Measurements from ENCODE around the gene HYLS1.

Gene HYLS1

GRCh38 chr11:125924384-125925007 lies 37.0 kb downstream of the HYLS1 start:
- H3K27me3 ChIP-seq (ENCODE audit: control insufficient read depth, low read length) = peaks cover 32% of the 10 kb centered on the region
- no peaks in the 10 kb centered on the region for H3K36me3 ChIP-seq (ENCODE audit: control insufficient read depth, low read length)
- H3K9me2 ChIP-seq (replicated peaks; ENCODE audit: control insufficient read depth, low read length) = no peaks in the 10 kb centered on the region
- TF ChIP-seq CTCF (IDR thresholded peaks at IDR 0.05; ENCODE audit: low read depth, low read length, poor library complexity, severe bottlenecking) (no peak), EZH2phosphoT487 (IDR thresholded peaks at IDR 0.05; ENCODE audit: borderline replicate concordance, low read length) (no peak)
- H3K4me3 ChIP-seq (ENCODE audit: low read length) = no peak overlapping the region
- H3K4me2 ChIP-seq (ENCODE audit: low read length) = no peak overlapping the region
- no peaks in the 10 kb centered on the region for H3K4me1 ChIP-seq (ENCODE audit: control insufficient read depth, low read length)
- H3K9me3 ChIP-seq (ENCODE audit: control insufficient read depth, insufficient read depth, low read length) = no peaks in the 10 kb centered on the region
- H3K79me2 ChIP-seq (ENCODE audit: control insufficient read depth, low read length) = no peaks in the 10 kb centered on the region
- H3F3A ChIP-seq (ENCODE audit: control insufficient read depth, insufficient read depth) = no peaks in the 10 kb centered on the region
- no peak overlapping the region for H3K27ac ChIP-seq (ENCODE audit: low read depth, low read length)
- no peaks in the 10 kb centered on the region for H4K20me1 ChIP-seq (ENCODE audit: control insufficient read depth, insufficient read depth, low read depth, low read length)

GRCh38 chr11:125925247-125925740 lies 37.8 kb downstream of the HYLS1 start:
- TF ChIP-seq CTCF (IDR thresholded peaks at IDR 0.05; ENCODE audit: low read depth, low read length, poor library complexity, severe bottlenecking) (no peak), EZH2phosphoT487 (IDR thresholded peaks at IDR 0.05; ENCODE audit: borderline replicate concordance, low read length) (no peak)
- H4K20me1 ChIP-seq (ENCODE audit: control insufficient read depth, insufficient read depth, low read depth, low read length) = no peaks in the 10 kb centered on the region
- H3K36me3 ChIP-seq (ENCODE audit: control insufficient read depth, low read length) = no peaks in the 10 kb centered on the region
- H3K79me2 ChIP-seq (ENCODE audit: control insufficient read depth, low read length) = no peaks in the 10 kb centered on the region
- H3K9me3 ChIP-seq (ENCODE audit: control insufficient read depth, insufficient read depth, low read length) = no peaks in the 10 kb centered on the region
- H3F3A ChIP-seq (ENCODE audit: control insufficient read depth, insufficient read depth) = no peaks in the 10 kb centered on the region
- peaks cover 35% of the 10 kb centered on the region for H3K27me3 ChIP-seq (ENCODE audit: control insufficient read depth, low read length)
- no peak overlapping the region for H3K4me3 ChIP-seq (ENCODE audit: low read length)
- no peaks in the 10 kb centered on the region for H3K4me1 ChIP-seq (ENCODE audit: control insufficient read depth, low read length)
- H3K4me2 ChIP-seq (ENCODE audit: low read length) = no peak overlapping the region
- H3K9me2 ChIP-seq (replicated peaks; ENCODE audit: control insufficient read depth, low read length) = no peaks in the 10 kb centered on the region
- H3K27ac ChIP-seq (ENCODE audit: low read depth, low read length) = no peak overlapping the region

- Histone ChIP-seq H3K27ac (ENCODE audit: low read depth, low read length) (no peak overlapping the region), H3K4me1 (ENCODE audit: control insufficient read depth, low read length) (no peaks in the 10 kb centered on the region), H3K4me3 (ENCODE audit: low read length) (no peak overlapping the region), H3K4me2 (ENCODE audit: low read length) (no peak overlapping the region), H3K9me2 (replicated peaks; ENCODE audit: control insufficient read depth, low read length) (no peaks in the 10 kb centered on the region), H3K36me3 (ENCODE audit: control insufficient read depth, low read length) (no peaks in the 10 kb centered on the region), H3K27me3 (ENCODE audit: control insufficient read depth, low read length) (peaks cover 35% of the 10 kb centered on the region), H3K79me2 (ENCODE audit: control insufficient read depth, low read length) (no peaks in the 10 kb centered on the region), H3K9me3 (ENCODE audit: control insufficient read depth, insufficient read depth, low read length) (no peaks in the 10 kb centered on the region), H3F3A (ENCODE audit: control insufficient read depth, insufficient read depth) (no peaks in the 10 kb centered on the region), H4K20me1 (ENCODE audit: control insufficient read depth, insufficient read depth, low read depth, low read length) (no peaks in the 10 kb centered on the region)
- TF ChIP-seq CTCF (IDR thresholded peaks at IDR 0.05; ENCODE audit: low read depth, low read length, poor library complexity, severe bottlenecking) (no peak), EZH2phosphoT487 (IDR thresholded peaks at IDR 0.05; ENCODE audit: borderline replicate concordance, low read length) (no peak)
Observed at GRCh38 chr11:125925804-125926203, 38.3 kb downstream of the HYLS1 start.

All from DOHH2 (cell line).